GM19099 (cell line): Measurements from ENCODE around the gene KIF9.

Source experiments
- POLR2A ChIP-seq: IDR thresholded peaks from 3 replicates; pipeline ENCODE4 v1.6.1; 2011; ENCODE audit warnings: low read depth; ENCODE audit not compliant: insufficient read length; ENCODE audit errors: extremely low read depth

Gene KIF9

GRCh38 chr3:47282424-47283192, at the start of gene KIF9, which contains the start of gene KLHL18:
Gene KIF9, minus strand, starts transcription at chr3:47282799. Its CDS starts 5,425 bp downstream, at chr3:47277374.
Gene KLHL18, plus strand, starts transcription at chr3:47282944. Its CDS starts 22 bp downstream, at chr3:47282966.
- TF ChIP-seq POLR2A: peak; percentile 83

- no peak for TF ChIP-seq POLR2A
These were observed 41.8 kb upstream of the KIF9 start for GRCh38 chr3:47324278-47324865.

GRCh38 chr3:47323431-47324277, 41.1 kb upstream of the KIF9 start:
- TF ChIP-seq POLR2A: no peak

- TF ChIP-seq POLR2A: no peak
These were observed 37.4 kb upstream of the KIF9 start for GRCh38 chr3:47319956-47320355.

GRCh38 chr3:47318916-47319315, 36.3 kb upstream of the KIF9 start:
- TF ChIP-seq POLR2A: no peak

- TF ChIP-seq POLR2A: no peak
These were observed 32.6 kb upstream of the KIF9 start for GRCh38 chr3:47315069-47315647.

- TF ChIP-seq POLR2A: no peak
These were observed 31.6 kb upstream of the KIF9 start for GRCh38 chr3:47314056-47314764.

- no peak for TF ChIP-seq POLR2A
These were observed 30.9 kb upstream of the KIF9 start for GRCh38 chr3:47313341-47314055.

GRCh38 chr3:47310391-47310790, 27.8 kb upstream of the KIF9 start:
- TF ChIP-seq POLR2A: no peak

- no peak for TF ChIP-seq POLR2A
These were observed 23.4 kb upstream of the KIF9 start for GRCh38 chr3:47306022-47306421.

- TF ChIP-seq POLR2A: no peak
These were observed 18.9 kb upstream of the KIF9 start for GRCh38 chr3:47301456-47301855.

GRCh38 chr3:47299381-47300318, 17.1 kb upstream of the KIF9 start:
- TF ChIP-seq POLR2A: no peak

GRCh38 chr3:47298439-47298838, 15.8 kb upstream of the KIF9 start:
- no peak for TF ChIP-seq POLR2A
